GM12873 (cell line): ENCODE results near the gene ARL8A.

Experiments
- CTCF ChIP-seq: IDR thresholded peaks from 2 replicates; pipeline ENCODE4 v1.5.1; 2012; ENCODE audit warnings: low read depth, mild to moderate bottlenecking, moderate library complexity, low read length, control low read depth; ENCODE audit not compliant: insufficient read depth; ENCODE audit errors: missing control alignments

The ARL8A gene

DNA sequence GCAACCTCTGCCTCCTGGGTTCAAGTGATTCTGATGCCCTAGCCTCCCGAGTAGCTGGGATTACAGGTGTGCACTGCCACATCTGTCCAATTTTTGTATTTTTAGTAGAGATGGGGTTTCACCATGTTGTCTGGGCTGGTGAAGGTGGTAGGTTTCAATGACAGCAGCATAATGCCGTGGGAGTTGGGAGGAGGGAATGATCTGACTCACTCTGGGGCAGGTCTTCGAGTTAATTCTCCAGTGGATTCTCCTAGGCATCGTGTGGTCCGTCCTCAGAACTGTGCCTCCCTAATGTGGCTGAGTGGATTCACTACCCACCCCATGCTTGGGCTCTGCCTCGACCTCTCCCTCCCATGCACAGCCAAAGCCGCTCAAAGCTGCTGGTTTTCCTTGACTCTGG lies 23.5 kb downstream of the ARL8A start:
- no peak for TF ChIP-seq CTCF

GRCh38 chr1:202117898-202118371 lies 26.6 kb downstream of the ARL8A start:
- TF ChIP-seq CTCF, result no peak

DNA sequence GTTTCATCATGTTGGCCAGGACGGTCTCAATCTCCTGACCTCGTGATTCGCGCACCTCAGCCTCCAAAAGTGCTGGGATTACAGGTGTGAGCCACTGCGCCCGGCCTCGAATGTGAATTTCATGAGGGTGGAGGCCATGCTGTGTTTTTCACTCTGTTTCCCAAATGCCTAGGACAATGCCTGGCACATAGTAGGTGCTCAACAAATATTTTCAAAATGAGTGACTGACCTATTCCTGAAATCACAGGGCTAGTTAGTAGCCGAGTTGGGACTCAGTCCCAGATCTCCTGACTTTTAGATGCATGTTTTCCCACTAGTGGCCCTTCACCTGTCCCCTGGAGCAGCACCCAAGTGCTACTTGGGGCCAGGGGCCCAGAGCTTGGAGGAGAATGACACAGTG lies 28.2 kb downstream of the ARL8A start:
- no peak for TF ChIP-seq CTCF

- TF ChIP-seq CTCF, result no peak
Measured at GRCh38 chr1:202113690-202114300, 30.7 kb downstream of the ARL8A start.

DNA sequence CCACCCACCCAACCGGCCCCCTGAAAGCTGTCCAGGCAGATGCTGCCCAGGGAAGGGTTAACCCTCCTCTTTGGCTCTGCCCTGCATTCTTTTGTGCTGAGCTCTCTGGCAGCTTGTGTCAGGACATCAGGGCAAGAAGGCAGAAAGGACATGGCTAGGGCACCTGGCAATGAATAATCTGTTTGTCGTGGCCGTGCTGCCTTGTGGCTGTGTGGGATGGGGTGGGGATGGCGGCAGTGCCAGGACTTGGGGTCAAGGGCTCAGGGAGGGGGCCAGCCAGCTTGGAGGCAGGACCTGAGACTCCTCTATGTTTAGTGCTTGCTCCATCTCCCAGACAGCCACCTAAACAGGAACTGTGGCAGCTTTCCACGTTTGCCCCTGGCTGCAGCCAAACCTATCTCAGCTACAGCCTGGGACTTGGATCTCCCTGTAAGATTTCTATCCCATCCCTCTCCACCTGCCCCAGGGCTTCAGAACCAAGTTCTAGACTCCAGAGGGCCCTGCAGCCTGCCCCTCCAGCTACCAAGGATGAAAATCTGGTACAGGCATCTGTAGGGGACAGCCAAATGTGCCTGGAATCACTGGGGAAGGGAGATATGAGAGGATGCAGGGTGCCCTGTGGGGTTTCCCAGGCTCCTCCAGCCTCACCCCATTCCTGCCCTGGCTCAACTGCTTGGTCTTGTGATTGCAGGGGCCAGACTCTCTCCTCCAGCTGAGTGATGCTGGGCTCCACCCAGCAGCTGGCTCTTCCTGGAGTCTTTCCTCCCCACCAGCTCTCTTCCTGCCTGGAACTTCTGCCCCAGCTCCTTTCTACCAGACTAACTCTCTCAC lies 31.5 kb downstream of the ARL8A start:
- TF ChIP-seq CTCF, result no peak

- no peak for TF ChIP-seq CTCF
Measured at GRCh38 chr1:202110977-202111376, 33.6 kb downstream of the ARL8A start.
